Measurements from ENCODE around the gene ACAN.
A peak's percentile ranks its signal among the peaks of the same experiment; 100 is the strongest.

ACAN gene

DNA sequence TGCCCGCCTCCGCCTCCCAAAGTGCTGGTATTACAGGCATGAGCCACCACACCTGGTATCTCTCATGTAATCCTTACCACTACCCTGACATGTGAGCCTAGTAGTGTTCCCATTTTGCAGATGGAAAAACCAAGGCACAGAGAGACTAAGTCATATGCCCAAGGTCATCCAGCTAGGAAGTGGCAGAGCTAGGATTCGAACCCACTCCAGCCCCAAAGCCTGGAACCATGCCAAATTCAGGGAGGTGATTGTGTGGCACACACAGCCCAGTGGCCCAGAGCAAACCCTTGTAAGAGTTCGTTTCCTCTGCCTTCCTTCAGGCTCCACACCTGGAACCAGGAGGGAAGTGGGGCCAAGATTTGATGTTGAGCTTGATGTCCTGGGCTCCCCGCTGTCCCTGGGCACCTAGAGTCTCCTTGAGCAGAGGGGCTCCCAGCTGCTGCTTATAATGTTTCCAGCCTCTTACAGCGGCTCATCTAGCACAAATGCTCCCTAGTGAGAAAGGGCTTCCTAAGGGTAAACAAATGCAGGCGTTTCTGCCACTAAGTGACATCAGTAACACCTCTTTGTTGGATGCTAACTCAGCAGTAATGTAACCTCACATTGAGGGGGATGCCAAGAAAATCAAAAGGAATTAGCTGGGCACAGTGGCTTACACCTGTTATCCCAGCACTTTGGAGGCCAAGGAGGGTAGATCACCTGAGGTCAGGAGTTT lies 88.5 kb downstream of the ACAN start:
- H3K27ac ChIP-seq: no peak overlapping the region

DNA sequence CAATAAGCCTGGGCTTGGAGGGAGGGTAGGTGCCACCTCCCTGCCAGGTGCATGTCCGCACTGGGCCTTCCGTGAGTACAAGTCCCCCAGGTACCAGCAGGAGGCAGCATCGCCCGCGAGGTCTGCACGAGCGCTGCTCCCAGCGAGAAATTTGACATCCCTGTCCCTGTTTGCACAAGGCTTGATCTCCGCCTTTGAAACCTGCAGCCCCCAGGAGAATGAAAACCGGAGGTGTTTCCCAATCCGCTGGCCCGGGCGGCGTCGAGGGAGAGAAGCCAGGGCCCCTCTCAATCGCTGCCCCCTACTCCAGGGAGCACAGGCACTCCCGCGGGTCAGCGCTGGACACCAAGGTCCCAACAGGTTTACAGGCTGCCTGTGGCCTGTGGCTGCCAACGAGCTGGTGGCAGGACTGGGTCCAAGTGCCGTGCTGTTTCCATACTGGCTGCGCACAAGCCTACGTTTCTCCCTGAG lies 91.1 kb downstream of the ACAN start:
- no peak overlapping the region for H3K27ac ChIP-seq
- no peaks in the 10 kb centered on the region for H3K36me3 ChIP-seq (ENCODE audit: insufficient read depth, low read length)
- H3K4me3 ChIP-seq: peak overlapping the region; percentile 78
- no peak for TF ChIP-seq FOXP2 (optimal IDR thresholded peaks at IDR 0.05; ENCODE audit: control extremely low read depth, extremely low read length, insufficient read depth)
- no peak for TF ChIP-seq POLR2AphosphoS5 (IDR thresholded peaks at IDR 0.05; ENCODE audit: borderline replicate concordance, low read depth, low read length)
- no peak for TF ChIP-seq EZH2 (IDR thresholded peaks at IDR 0.05)
- no peaks in the 10 kb centered on the region for H3K9me3 ChIP-seq (ENCODE audit: low read depth, low read length)
- DNase-seq (ENCODE audit: low read depth, low spot score): no peak
- H3K9ac ChIP-seq (ENCODE audit: insufficient read length): peak overlapping the region; percentile 74

More for the DNA sequence above, 88.5 kb downstream of the ACAN start:
- Histone ChIP-seq H3K36me3 (ENCODE audit: insufficient read depth, low read length) (no peaks in the 10 kb centered on the region; the same call in 1 of the 2 replicates), H3K4me3 (no peak overlapping the region), H3K9me3 (ENCODE audit: low read depth, low read length) (no peaks in the 10 kb centered on the region), H3K9ac (ENCODE audit: insufficient read length) (no peak overlapping the region)
- DNase-seq (ENCODE audit: low read depth, low spot score): no peak
- TF ChIP-seq FOXP2 (optimal IDR thresholded peaks at IDR 0.05; ENCODE audit: control extremely low read depth, extremely low read length, insufficient read depth) (no peak), EZH2 (IDR thresholded peaks at IDR 0.05) (no peak)

DNA sequence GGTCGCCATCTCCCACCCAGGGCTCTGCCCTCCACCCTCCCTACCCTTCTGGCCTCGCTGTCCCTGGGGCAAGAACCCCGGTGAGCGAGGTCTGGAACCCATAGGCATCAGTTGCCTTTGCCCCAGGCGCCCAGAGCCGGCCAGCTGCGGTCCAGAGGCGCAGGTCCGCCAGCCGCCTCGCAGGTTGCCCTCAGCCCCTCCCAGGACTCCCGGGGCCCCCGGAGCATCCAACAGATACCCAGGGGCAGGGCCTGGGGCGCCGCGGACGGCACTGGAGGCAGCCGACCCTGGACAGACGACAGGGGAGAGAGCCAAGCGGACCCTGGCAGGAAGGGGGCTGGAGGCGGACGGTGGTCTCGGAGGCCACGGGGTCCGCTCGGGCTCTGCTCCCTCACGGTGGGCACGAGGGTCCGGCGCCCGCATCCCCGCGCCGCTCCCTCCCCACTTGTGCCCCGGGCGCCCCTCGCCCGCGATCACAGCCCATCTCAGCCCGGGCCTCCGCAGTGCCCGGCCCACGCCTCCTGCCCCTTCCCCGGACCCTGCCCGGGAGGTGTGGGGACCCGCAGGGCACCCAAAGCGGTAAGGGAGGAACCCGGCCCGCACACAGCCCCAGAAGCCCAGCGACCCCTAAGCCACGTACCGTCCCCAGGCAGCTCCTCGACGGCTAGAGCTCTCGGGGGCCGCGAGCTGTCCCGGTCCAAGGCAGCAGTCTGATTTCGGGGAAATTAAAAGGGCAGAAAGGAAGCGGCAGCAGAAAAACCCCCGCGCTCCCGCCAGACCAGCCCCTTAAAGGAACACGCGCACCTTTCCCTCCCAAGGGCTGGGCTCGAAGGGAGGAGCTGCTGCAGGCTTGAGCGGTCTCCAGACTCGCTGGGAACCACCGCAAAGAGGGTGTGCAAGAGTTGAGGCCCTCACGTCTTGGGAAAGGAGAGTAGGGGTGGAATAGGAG lies 91.9 kb downstream of the ACAN start, which contains the start of gene HAPLN3:
HAPLN3 (minus strand) TSS at position 726 of the 949 bp plus-strand sequence. CDS start 8,246 bp downstream, outside the sequence.
- H3K9me3 ChIP-seq (ENCODE audit: low read depth, low read length): no peaks in the 10 kb centered on the region
- peak within 1 kb of the TSS; percentile 88; the same call in 1 of the 2 replicates for H3K27ac ChIP-seq
- TF ChIP-seq POLR2AphosphoS5 (IDR thresholded peaks at IDR 0.05; ENCODE audit: borderline replicate concordance, low read depth, low read length) (no peak), FOXP2 (optimal IDR thresholded peaks at IDR 0.05; ENCODE audit: control extremely low read depth, extremely low read length, insufficient read depth) (no peak), EZH2 (IDR thresholded peaks at IDR 0.05) (no peak)
- H3K4me3 ChIP-seq: peak within 1 kb of the TSS; percentile 78
- no peaks in the 10 kb centered on the region for H3K36me3 ChIP-seq (ENCODE audit: insufficient read depth, low read length)
- DNase-seq (ENCODE audit: low read depth, low spot score): no peak
- H3K9ac ChIP-seq (ENCODE audit: insufficient read length): peak within 1 kb of the TSS; percentile 74

DNA sequence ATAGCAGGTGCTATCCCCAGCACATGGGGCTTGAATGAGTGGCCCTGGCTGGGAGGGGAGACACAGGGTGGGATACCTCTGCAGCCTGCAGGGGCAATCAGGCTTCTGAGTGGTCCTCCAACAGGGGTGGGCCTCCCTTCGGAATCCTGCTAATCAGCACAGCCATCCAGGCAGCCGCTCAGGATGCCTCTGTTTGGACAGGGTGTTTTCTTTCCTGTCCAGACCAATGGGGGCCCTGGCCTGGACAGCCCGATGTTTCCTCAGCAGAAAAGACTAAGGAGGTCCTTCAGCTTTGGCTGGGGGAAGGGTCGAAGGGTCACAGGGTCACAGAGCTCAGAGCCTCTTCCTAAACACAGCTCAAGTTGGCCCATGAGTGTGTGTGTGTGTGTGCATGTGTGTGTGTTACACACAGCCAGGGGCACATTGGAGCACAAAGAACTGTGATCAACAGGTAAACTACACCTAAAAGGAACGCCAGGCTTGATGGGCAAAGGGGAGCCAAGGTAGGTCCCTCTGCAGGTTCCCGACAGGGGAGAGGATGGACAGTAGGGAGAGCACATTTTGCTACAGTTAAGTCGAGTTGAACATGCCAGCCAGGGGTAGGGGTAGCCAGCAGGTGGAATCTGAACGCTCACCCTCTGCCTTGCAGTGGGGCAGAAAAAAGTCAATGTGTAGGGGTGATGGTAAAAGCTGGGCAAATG lies 93.2 kb downstream of the ACAN start:
- Histone ChIP-seq H3K9me3 (ENCODE audit: low read depth, low read length) (no peaks in the 10 kb centered on the region), H3K27ac (peak overlapping the region; percentile 88), H3K36me3 (ENCODE audit: insufficient read depth, low read length) (no peaks in the 10 kb centered on the region), H3K9ac (ENCODE audit: insufficient read length) (no peak overlapping the region), H3K4me3 (peak overlapping the region; percentile 74)
- no peak for DNase-seq (ENCODE audit: low read depth, low spot score)
- TF ChIP-seq POLR2AphosphoS5 (IDR thresholded peaks at IDR 0.05; ENCODE audit: borderline replicate concordance, low read depth, low read length) (no peak), EZH2 (IDR thresholded peaks at IDR 0.05) (no peak), FOXP2 (optimal IDR thresholded peaks at IDR 0.05; ENCODE audit: control extremely low read depth, extremely low read length, insufficient read depth) (no peak)

DNA sequence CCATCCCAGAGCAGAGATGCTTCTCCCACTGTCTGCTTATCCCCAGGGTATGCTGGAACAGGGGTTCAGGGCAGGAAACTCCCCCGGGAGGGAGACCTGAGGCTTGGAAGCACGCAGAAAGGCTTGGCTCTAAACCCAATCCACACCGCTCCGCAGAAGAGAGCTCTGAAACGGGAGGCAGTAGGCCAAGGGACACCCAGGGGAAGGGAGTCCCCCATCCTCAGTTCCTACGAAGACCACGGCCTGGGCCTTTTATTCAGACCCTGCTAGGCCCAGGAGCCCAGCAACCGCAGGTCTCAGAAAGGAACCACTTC lies 93.9 kb downstream of the ACAN start:
- TF ChIP-seq POLR2AphosphoS5 (IDR thresholded peaks at IDR 0.05; ENCODE audit: borderline replicate concordance, low read depth, low read length) (peak; percentile 65; the same call in 1 of the 2 replicates), FOXP2 (optimal IDR thresholded peaks at IDR 0.05; ENCODE audit: control extremely low read depth, extremely low read length, insufficient read depth) (no peak), EZH2 (IDR thresholded peaks at IDR 0.05) (no peak)
- Histone ChIP-seq H3K27ac (peak overlapping the region; percentile 88), H3K4me3 (peak overlapping the region; percentile 74), H3K36me3 (ENCODE audit: insufficient read depth, low read length) (no peaks in the 10 kb centered on the region), H3K9ac (ENCODE audit: insufficient read length) (peak overlapping the region; percentile 65), H3K9me3 (ENCODE audit: low read depth, low read length) (no peaks in the 10 kb centered on the region)
- no peak for DNase-seq (ENCODE audit: low read depth, low spot score)

DNA sequence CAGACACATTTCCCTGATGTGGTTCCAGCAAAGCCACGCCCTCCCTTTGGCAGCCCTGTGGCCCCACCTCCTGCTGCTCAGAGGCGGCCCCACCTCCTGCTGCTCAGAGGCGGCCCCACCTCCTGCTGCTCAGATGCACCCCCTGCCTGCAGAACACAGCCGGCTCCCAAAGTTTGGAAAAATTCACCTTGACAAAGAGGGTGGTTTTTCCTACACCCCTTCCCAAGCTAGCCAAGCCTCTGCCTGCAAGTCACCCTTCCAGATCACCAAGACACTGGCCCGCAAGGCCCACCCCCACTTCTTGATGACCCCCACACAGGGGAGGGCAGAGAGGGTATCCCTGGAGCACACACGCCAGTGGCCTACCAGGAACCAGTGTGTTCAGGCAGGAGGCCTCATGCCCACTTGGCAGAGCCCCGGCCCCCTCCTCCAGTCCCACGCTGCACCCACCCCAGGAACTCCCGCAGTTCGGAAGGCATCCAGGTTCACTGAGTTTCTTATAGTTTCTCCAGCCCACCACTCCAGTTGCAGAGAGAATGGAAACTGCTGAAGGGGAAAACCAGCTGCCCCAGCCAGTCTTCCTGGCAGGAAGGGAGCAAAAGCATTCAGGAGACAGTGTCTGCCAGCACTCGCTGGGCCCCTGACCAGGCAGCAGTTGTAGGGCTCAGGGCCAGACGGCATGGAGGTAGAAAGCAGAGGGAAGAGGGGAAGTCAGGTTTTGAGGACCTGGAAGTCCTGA lies 94.4 kb downstream of the ACAN start:
- TF ChIP-seq POLR2AphosphoS5 (IDR thresholded peaks at IDR 0.05; ENCODE audit: borderline replicate concordance, low read depth, low read length): 0 out of 2 replicates have a peak, but pooled peaks have one; percentile 0
- TF ChIP-seq FOXP2 (optimal IDR thresholded peaks at IDR 0.05; ENCODE audit: control extremely low read depth, extremely low read length, insufficient read depth): no peak
- TF ChIP-seq EZH2 (IDR thresholded peaks at IDR 0.05): no peak
- H3K36me3 ChIP-seq (ENCODE audit: insufficient read depth, low read length): no peaks in the 10 kb centered on the region
- no peaks in the 10 kb centered on the region for H3K9me3 ChIP-seq (ENCODE audit: low read depth, low read length)
- H3K27ac ChIP-seq: peak overlapping the region; percentile 88
- H3K9ac ChIP-seq (ENCODE audit: insufficient read length): peak overlapping the region; percentile 65
- peak overlapping the region; percentile 74 for H3K4me3 ChIP-seq
- DNase-seq (ENCODE audit: low read depth, low spot score): no peak

DNA sequence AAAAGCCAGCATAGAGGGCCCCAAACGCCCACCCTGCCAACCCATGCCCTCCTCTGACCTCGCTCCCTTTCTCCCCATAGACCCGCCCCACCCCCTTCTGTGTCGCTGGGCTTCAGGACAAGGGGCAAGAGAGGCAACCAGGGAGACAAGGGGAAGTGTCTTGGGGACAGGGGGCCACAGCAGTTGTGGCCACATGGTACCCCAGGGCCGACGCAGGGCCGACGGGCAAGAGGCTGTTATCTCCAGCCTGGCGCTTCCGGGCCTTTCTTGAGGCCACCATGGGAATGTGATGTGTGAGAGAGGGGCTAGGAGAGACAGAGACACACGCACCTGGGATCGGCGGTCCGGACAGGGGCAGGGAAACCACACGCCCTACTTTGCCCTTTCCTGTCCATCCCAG lies 95.5 kb downstream of the ACAN start:
- Histone ChIP-seq H3K27ac (0 out of 2 replicates have a peak overlapping the region, but pooled peaks have one; percentile 25), H3K36me3 (ENCODE audit: insufficient read depth, low read length) (no peaks in the 10 kb centered on the region), H3K4me3 (no peak overlapping the region), H3K9me3 (ENCODE audit: low read depth, low read length) (no peaks in the 10 kb centered on the region), H3K9ac (ENCODE audit: insufficient read length) (no peak overlapping the region)
- DNase-seq (ENCODE audit: low read depth, low spot score): no peak
- no peak for TF ChIP-seq POLR2AphosphoS5 (IDR thresholded peaks at IDR 0.05; ENCODE audit: borderline replicate concordance, low read depth, low read length)
- TF ChIP-seq EZH2 (IDR thresholded peaks at IDR 0.05): no peak
- TF ChIP-seq FOXP2 (optimal IDR thresholded peaks at IDR 0.05; ENCODE audit: control extremely low read depth, extremely low read length, insufficient read depth): no peak

All from SK-N-MC (cell line).